Tibial nerve (tissue), 4 donors: ENCODE measurements around the gene TAPT1. TPM values are rescaled to one million over a fixed set of nuclear protein-coding genes. Genes with fewer than 3 reads are reported as not detected.

Experiments
- DNase-seq, 2 donors: peaks; one replicate each; pipeline ENCODE4 v3.0.0-alpha.2; 2019; ENCODE audit warnings: low spot score in 2 of 2
- H3K27ac ChIP-seq, 4 donors: fragments of 200-600 bp; sonication (generic) in 3 of 4; one replicate each; pipeline ENCODE4 v1.5.1; 2017 to 2019; ENCODE audit warnings: mild to moderate bottlenecking in 1 of 4
- H3K27me3 ChIP-seq, 2 donors: fragments of 200-600 bp; sonication (generic) in 1 of 2; one replicate each; pipeline versions ENCODE4 v1.5.1 to v1.6.0; 2017 to 2019
- H3K36me3 ChIP-seq, 3 donors: fragments of 200-600 bp; sonication (generic); one replicate each; pipeline ENCODE4 v1.5.1; 2018 to 2019
- H3K4me1 ChIP-seq, 4 donors: fragments of 200-600 bp; sonication (generic) in 3 of 4; one replicate each; pipeline ENCODE4 v1.5.1; 2017 to 2019
- H3K4me3 ChIP-seq, 4 donors: fragments of 200-600 bp; sonication (generic) in 3 of 4; one replicate each; pipeline ENCODE4 v1.5.1; 2017 to 2019; ENCODE audit warnings: mild to moderate bottlenecking in 1 of 4, moderate library complexity in 1 of 4
- H3K9me3 ChIP-seq, 4 donors: fragments of 200-600 bp; sonication (generic) in 3 of 4; one replicate each; pipeline ENCODE4 v1.5.1; 2017 to 2019
- CTCF ChIP-seq, 5 experiments: fragments of 200-600 bp in 3 of 5; fragments of 450-650 bp in 2 of 5; sonication (generic) in 3 of 5; IDR thresholded peaks; one replicate each; pipeline ENCODE4 v1.5.1; 2016 to 2019; ENCODE audit warnings: antibody characterized with exemption in 5 of 5, mild to moderate bottlenecking in 3 of 5, moderate library complexity in 2 of 5
- EP300 ChIP-seq, 2 donors: sonication (generic); formaldehyde crosslinking; IDR thresholded peaks; one replicate each; pipeline ENCODE4 v1.6.1; 2017; ENCODE audit warnings: antibody characterized with exemption in 2 of 2, mild to moderate bottlenecking in 1 of 2
- POLR2A ChIP-seq, 2 donors: fragments of 450-650 bp; IDR thresholded peaks; one replicate each; pipeline ENCODE4 v1.6.1; 2017; ENCODE audit warnings: antibody characterized with exemption in 2 of 2, mild to moderate bottlenecking in 2 of 2, moderate library complexity in 2 of 2
- WGBS, 2 donors: methylation state at CpG; one replicate each; pipeline ENCODE4 v1.1.5; 2018; 5-methylcytosine and 5-hydroxymethylcytosine counted together
- small RNA-seq: library from RNA; depleted of rRNA; stranded (forward); fragments of <200 nt; gene quantifications from one replicate; pipeline ENCODE3, GENCODE V24; 2016
- total RNA-seq, 4 donors: library from RNA; depleted of rRNA; stranded (reverse); fragments of >200 nt; gene quantifications; one replicate each; pipeline ENCODE4 v1.1.0, GENCODE V29; 2016

The TAPT1 gene
- total RNA-seq, 4 donors from 2014 or later: 21.3 to 41.3 (median 37.5) TPM

DNA sequence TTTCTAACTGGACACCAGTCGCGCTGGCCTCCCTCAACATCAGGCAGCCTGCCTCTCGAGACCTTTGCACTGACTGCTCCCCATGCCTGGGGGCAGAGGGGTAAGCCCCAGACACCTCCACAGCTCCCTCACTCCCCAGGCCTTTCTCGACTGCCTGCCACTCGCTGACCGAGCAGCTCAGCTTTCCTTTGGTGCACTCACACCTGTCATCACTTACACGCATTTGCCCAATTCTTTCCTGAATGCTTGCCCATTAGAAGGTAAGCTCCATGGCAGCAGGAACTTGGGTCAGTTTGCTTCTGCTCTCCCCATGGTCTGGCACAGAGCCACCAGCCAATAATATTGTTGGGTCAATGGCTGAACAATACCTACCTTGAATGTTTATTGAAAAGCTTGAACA lies 110.3 kb downstream of the TAPT1 start:
- Histone ChIP-seq H3K36me3 (no peaks in the 10 kb centered on the region), H3K27ac (no peak overlapping the region), H3K27me3 (no peaks in the 10 kb centered on the region), H3K4me1 (no peaks in the 10 kb centered on the region), H3K4me3 (no peak overlapping the region), H3K9me3 (no peaks in the 10 kb centered on the region)
- no peak for TF ChIP-seq CTCF (IDR thresholded peaks at IDR 0.05)
- TF ChIP-seq POLR2A (IDR thresholded peaks at IDR 0.05): no peak
- no peak for TF ChIP-seq EP300 (IDR thresholded peaks at IDR 0.05)
- WGBS, 2 donors: 86 to 94% methylated on average over 7 of the region's 7 CpGs
- DNase-seq: no peak

GRCh38 chr4:16114546-16114945 lies 111.7 kb downstream of the TAPT1 start:
- no peak for TF ChIP-seq EP300 (IDR thresholded peaks at IDR 0.05)
- TF ChIP-seq CTCF (IDR thresholded peaks at IDR 0.05): no peak
- TF ChIP-seq POLR2A (IDR thresholded peaks at IDR 0.05): no peak
- 84 to 88% methylated on average over 6 of the region's 6 CpGs for WGBS, 2 donors
- Histone ChIP-seq H3K9me3 (no peaks in the 10 kb centered on the region), H3K27ac (no peak overlapping the region), H3K4me1 (no peaks in the 10 kb centered on the region), H3K36me3 (no peaks in the 10 kb centered on the region), H3K4me3 (no peak overlapping the region), H3K27me3 (no peaks in the 10 kb centered on the region)
- no peak for DNase-seq

- Histone ChIP-seq H3K4me3 (no peak overlapping the region), H3K36me3 (no peaks in the 10 kb centered on the region), H3K9me3 (no peaks in the 10 kb centered on the region), H3K27ac (no peak overlapping the region), H3K4me1 (no peaks in the 10 kb centered on the region), H3K27me3 (no peaks in the 10 kb centered on the region)
- DNase-seq: no peak
- 88 to 94% methylated on average over 3 of the region's 3 CpGs for WGBS, 2 donors
- TF ChIP-seq CTCF (IDR thresholded peaks at IDR 0.05): no peak
- TF ChIP-seq EP300 (IDR thresholded peaks at IDR 0.05): no peak
- no peak for TF ChIP-seq POLR2A (IDR thresholded peaks at IDR 0.05)
Measured at GRCh38 chr4:16113741-16114140, 112.5 kb downstream of the TAPT1 start.

GRCh38 chr4:16111533-16111932 lies 114.7 kb downstream of the TAPT1 start:
- no peak for TF ChIP-seq CTCF (IDR thresholded peaks at IDR 0.05)
- TF ChIP-seq EP300 (IDR thresholded peaks at IDR 0.05): no peak
- no peak for TF ChIP-seq POLR2A (IDR thresholded peaks at IDR 0.05)
- Histone ChIP-seq H3K27me3 (no peaks in the 10 kb centered on the region), H3K4me1 (no peaks in the 10 kb centered on the region), H3K4me3 (no peak overlapping the region), H3K27ac (no peak overlapping the region), H3K36me3 (no peaks in the 10 kb centered on the region), H3K9me3 (no peaks in the 10 kb centered on the region)
- 93 to 94% methylated on average over 5 of the region's 5 CpGs for WGBS, 2 donors
- no peak for DNase-seq

GRCh38 chr4:16110661-16111290 lies 115.5 kb downstream of the TAPT1 start:
- Histone ChIP-seq H3K36me3 (no peaks in the 10 kb centered on the region), H3K4me1 (no peaks in the 10 kb centered on the region), H3K27me3 (no peaks in the 10 kb centered on the region), H3K9me3 (no peaks in the 10 kb centered on the region), H3K4me3 (no peak overlapping the region), H3K27ac (no peak overlapping the region)
- 72 to 80% methylated on average over 3 of the region's 3 CpGs for WGBS, 2 donors
- TF ChIP-seq POLR2A (IDR thresholded peaks at IDR 0.05) (no peak), CTCF (IDR thresholded peaks at IDR 0.05) (no peak)
- no peak for DNase-seq

Small RNA genes within 50 kb of the gene (small RNA-seq; reads per million reads assigned to genes)
- not detected for gene RPS21P4

Other genes starting within 250 kb of the TAPT1 start
- gene PROM1, start 142.4 kb downstream of the TAPT1 start, total RNA-seq: not detected